Breast epithelium (tissue), 3 donors: ENCODE measurements around the gene WDR70.

ENCODE experiments used
- POLR2A ChIP-seq: fragments of 450-650 bp; IDR thresholded peaks from one replicate; pipeline ENCODE4 v1.6.1; 2016; ENCODE audit warnings: antibody characterized with exemption, mild to moderate bottlenecking, moderate library complexity
- TF ChIP-seq, protein P1 (sequence below), 3 donors: fragments of 450-650 bp; IDR thresholded peaks; one replicate each; pipeline ENCODE4 v1.5.1; 2016 to 2017; ENCODE audit warnings: antibody characterized with exemption in 3 of 3, mild to moderate bottlenecking in 3 of 3, moderate library complexity in 3 of 3

DNA sequence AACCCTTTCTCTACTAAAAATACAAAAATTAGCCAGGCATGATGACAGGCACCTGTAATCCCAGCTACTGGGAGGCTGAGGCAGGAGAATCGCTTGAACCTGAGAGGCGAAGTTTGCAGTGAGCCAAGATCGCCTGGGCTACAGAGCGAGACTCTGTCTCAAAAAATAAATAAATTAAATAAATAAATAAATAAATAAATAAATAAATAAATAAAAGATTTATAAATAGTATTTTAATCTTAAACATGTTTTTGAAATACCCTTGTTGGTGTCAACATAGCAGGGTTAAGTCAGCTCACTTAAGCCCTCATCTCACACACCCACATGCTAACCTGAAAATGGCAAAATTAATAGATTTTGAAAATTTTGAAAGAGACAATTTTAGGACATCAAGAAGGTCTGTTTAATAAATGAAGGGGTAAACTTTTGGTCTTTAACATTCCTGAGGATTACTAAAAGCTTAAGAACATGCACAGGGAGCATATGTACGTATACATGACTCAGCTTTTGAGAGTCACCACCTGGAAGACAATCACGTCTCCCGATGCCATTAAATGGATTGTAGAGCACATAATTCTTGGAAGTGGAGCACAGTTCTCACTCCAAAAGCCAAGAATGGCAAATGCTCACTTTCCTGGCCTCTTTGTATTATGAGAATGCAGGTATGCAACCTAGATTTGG is 258.2 kb downstream of the WDR70 start:
- no peak for TF ChIP-seq POLR2A
- TF ChIP-seq, protein P1, sequence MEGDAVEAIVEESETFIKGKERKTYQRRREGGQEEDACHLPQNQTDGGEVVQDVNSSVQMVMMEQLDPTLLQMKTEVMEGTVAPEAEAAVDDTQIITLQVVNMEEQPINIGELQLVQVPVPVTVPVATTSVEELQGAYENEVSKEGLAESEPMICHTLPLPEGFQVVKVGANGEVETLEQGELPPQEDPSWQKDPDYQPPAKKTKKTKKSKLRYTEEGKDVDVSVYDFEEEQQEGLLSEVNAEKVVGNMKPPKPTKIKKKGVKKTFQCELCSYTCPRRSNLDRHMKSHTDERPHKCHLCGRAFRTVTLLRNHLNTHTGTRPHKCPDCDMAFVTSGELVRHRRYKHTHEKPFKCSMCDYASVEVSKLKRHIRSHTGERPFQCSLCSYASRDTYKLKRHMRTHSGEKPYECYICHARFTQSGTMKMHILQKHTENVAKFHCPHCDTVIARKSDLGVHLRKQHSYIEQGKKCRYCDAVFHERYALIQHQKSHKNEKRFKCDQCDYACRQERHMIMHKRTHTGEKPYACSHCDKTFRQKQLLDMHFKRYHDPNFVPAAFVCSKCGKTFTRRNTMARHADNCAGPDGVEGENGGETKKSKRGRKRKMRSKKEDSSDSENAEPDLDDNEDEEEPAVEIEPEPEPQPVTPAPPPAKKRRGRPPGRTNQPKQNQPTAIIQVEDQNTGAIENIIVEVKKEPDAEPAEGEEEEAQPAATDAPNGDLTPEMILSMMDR (IDR thresholded peaks at IDR 0.05), result no peak
